OCI-LY7 (cell line): ENCODE data around the gene C17orf78. TPM values are rescaled to one million over a fixed set of nuclear protein-coding genes. Genes with fewer than 3 reads are reported as not detected.

Source experiments
- BruUV-seq: library from RNA; stranded (reverse); fragments of 400-500 nt; replicated peaks from 2 replicates; lab custom pipeline; 2021; lab: Mats Ljungman, UMichigan
- CTCF ChIA-PET: fragments of 300-600 bp; sonication (Branson Sonifier 250); formaldehyde crosslinking; loops from one replicate; lab custom pipeline; 2022; ENCODE audit warnings: antibody characterized with exemption; ENCODE audit not compliant: unreplicated experiment; lab: Charles Lee
- POLR2A ChIA-PET: fragments of 300-600 bp; sonication (Branson Sonifier 250); formaldehyde crosslinking; loops from one replicate; lab custom pipeline; 2022; ENCODE audit warnings: antibody characterized with exemption; lab: Charles Lee
- DNase-seq: peaks from one replicate; pipeline ENCODE4 v3.0.0-alpha.2; 2015; ENCODE audit warnings: low spot score
- H2AFZ ChIP-seq: fragments of 200-600 bp; sonication (generic), shearing (Covaris generic); 2 replicates; pipeline ENCODE4 v1.6.1; 2014; ENCODE audit warnings: mild to moderate bottlenecking, antibody characterized with exemption, low read length, moderate library complexity
- H3K27ac ChIP-seq: fragments of 200-600 bp; sonication (generic); 2 replicates; pipeline ENCODE4 v1.5.1; 2014; ENCODE audit warnings: mixed run types, low read depth, mild to moderate bottlenecking, moderate library complexity, low read length, inconsistent platforms; ENCODE audit not compliant: poor library complexity, severe bottlenecking
- H3K36me3 ChIP-seq: fragments of 200-600 bp; sonication (generic); 2 replicates; pipeline ENCODE4 v1.6.1; 2014; ENCODE audit warnings: mild to moderate bottlenecking, antibody characterized with exemption, low read length, moderate library complexity, mixed read lengths; ENCODE audit not compliant: insufficient read depth
- H3K4me1 ChIP-seq: fragments of 200-600 bp; sonication (generic); 2 replicates; pipeline ENCODE4 v1.5.1; 2014; ENCODE audit warnings: mild to moderate bottlenecking, low read length; ENCODE audit not compliant: insufficient read depth, poor library complexity, severe bottlenecking
- H3K4me2 ChIP-seq: fragments of 200-600 bp; sonication (generic); 2 replicates; pipeline ENCODE4 v1.6.1; 2014; ENCODE audit warnings: mild to moderate bottlenecking, low read length
- H3K4me3 ChIP-seq: fragments of 200-600 bp; sonication (generic); 2 replicates; pipeline ENCODE4 v1.5.1; 2014; ENCODE audit warnings: mild to moderate bottlenecking, low read depth, low read length; ENCODE audit not compliant: poor library complexity, severe bottlenecking
- H3K79me2 ChIP-seq: fragments of 200-600 bp; sonication (generic); 2 replicates; pipeline ENCODE4 v1.6.1; 2016; ENCODE audit warnings: low read depth, mild to moderate bottlenecking, low read length, moderate library complexity, mixed read lengths; ENCODE audit not compliant: insufficient read depth
- H3K9me2 ChIP-seq: fragments of 200-600 bp; sonication (generic); 2 replicates; pipeline ENCODE4 v1.6.1; 2016; ENCODE audit warnings: mild to moderate bottlenecking, low read length, mixed read lengths; ENCODE audit not compliant: insufficient read depth
- H3K9me3 ChIP-seq: fragments of 200-600 bp; sonication (generic); 2 replicates; pipeline ENCODE4 v1.6.1; 2014; ENCODE audit warnings: mild to moderate bottlenecking, mixed run types, low read length, mixed read lengths
- H4K20me1 ChIP-seq: fragments of 200-600 bp; sonication (generic); 2 replicates; pipeline ENCODE4 v1.6.1; 2014; ENCODE audit warnings: mild to moderate bottlenecking, antibody characterized with exemption, low read length, moderate library complexity, mixed read lengths; ENCODE audit not compliant: insufficient read depth
- EZH2phosphoT487 ChIP-seq: fragments of 200-600 bp; sonication (generic); IDR thresholded peaks from 2 replicates; pipeline ENCODE4 v1.6.1; 2018; ENCODE audit warnings: low read depth, borderline replicate concordance, mild to moderate bottlenecking, mixed run types, antibody characterized with exemption, low read length, moderate library complexity, mixed read lengths
- intact Hi-C: fragments of 100-400 bp; cut with micrococcal nuclease; formaldehyde crosslinking; loops from one replicate; pipeline ENCODE4 v1.10.0; 2022; ENCODE audit not compliant: unreplicated experiment
- total RNA-seq, 2 experiments: library from RNA; depleted of rRNA in 1 of 2; stranded (reverse); fragments of >200 nt in 1 of 2; shearing (Covaris generic) in 1 of 2; gene quantifications; 2 replicates each; pipeline ENCODE4 v1.2.3, GENCODE V29; 2014 to 2022
- TF ChIP-seq, protein P1 (sequence below): fragments of 200-600 bp; sonication (generic); conservative IDR thresholded peaks from 2 replicates; pipeline ENCODE4 v1.5.1; 2014; ENCODE audit warnings: mild to moderate bottlenecking, antibody characterized with exemption, low read length, moderate library complexity, mixed read lengths

The C17orf78 gene
- total RNA-seq, 2 experiments from 2014 or later: not detected

DNA sequence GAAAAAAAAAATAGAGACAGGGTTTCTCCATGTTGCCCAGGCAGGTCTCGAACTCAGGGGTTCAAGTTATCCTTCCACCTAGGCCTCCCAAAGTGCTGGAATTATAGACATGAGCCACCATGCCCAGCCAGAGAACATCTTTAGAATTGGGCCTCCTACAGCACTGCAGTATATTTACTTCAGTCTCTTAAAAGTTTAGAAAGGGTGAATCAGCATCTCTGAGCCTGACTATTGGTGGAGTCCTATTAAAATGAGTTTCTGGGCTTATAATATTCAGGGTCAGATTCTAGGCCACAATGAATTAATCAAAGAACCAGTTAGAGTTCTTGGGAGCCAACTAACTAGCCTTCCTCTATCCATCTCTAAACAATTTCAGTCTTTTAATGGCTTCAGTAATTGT is 53.7 kb downstream of the C17orf78 start:
- Histone ChIP-seq H3K4me3 (no peak overlapping the region), H3K36me3 (peaks cover 93% of the 10 kb centered on the region), H3K4me2 (no peak overlapping the region), H3K9me3 (no peaks in the 10 kb centered on the region), H2AFZ (no peak overlapping the region), H3K79me2 (0 out of 2 replicates have a peak, but pooled peaks cover 7% of the 10 kb centered on the region), H3K9me2 (no peaks in the 10 kb centered on the region), H3K4me1 (no peaks in the 10 kb centered on the region), H4K20me1 (no peaks in the 10 kb centered on the region; the same call in 1 of the 2 replicates), H3K27ac (no peak overlapping the region)
- DNase-seq: no peak
- intact Hi-C loops: no loop called here
- BruUV-seq: no TSS peak
- TF ChIP-seq, protein P1, sequence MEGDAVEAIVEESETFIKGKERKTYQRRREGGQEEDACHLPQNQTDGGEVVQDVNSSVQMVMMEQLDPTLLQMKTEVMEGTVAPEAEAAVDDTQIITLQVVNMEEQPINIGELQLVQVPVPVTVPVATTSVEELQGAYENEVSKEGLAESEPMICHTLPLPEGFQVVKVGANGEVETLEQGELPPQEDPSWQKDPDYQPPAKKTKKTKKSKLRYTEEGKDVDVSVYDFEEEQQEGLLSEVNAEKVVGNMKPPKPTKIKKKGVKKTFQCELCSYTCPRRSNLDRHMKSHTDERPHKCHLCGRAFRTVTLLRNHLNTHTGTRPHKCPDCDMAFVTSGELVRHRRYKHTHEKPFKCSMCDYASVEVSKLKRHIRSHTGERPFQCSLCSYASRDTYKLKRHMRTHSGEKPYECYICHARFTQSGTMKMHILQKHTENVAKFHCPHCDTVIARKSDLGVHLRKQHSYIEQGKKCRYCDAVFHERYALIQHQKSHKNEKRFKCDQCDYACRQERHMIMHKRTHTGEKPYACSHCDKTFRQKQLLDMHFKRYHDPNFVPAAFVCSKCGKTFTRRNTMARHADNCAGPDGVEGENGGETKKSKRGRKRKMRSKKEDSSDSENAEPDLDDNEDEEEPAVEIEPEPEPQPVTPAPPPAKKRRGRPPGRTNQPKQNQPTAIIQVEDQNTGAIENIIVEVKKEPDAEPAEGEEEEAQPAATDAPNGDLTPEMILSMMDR: no peak
- no peak for TF ChIP-seq EZH2phosphoT487
- ChIA-PET CTCF (no interaction called here), POLR2A (interaction anchor here (0.6 to 1.7 kb wide), 4 partner anchors 10 to 83 kb away, joined by 3 to 6 read pairs (median 4); no protein-coding TSS in a partner anchor)

GRCh38 chr17:37430051-37430627 is 54.4 kb downstream of the C17orf78 start:
- TF ChIP-seq, protein P1: no peak
- no peak for TF ChIP-seq EZH2phosphoT487
- Histone ChIP-seq H2AFZ (no peak overlapping the region), H3K9me2 (no peaks in the 10 kb centered on the region), H3K4me3 (no peak overlapping the region), H3K27ac (no peak overlapping the region), H3K36me3 (peaks cover 89% of the 10 kb centered on the region), H3K4me1 (no peaks in the 10 kb centered on the region), H3K4me2 (no peak overlapping the region), H3K79me2 (0 out of 2 replicates have a peak, but pooled peaks cover 7% of the 10 kb centered on the region), H4K20me1 (no peaks in the 10 kb centered on the region; the same call in 1 of the 2 replicates), H3K9me3 (no peaks in the 10 kb centered on the region)
- BruUV-seq: no TSS peak
- POLR2A ChIA-PET: interaction anchor here (0.6 to 1.7 kb wide), 4 partner anchors 9 to 84 kb away, joined by 3 to 6 read pairs (median 4); no protein-coding TSS in a partner anchor
- no peak for DNase-seq
- intact Hi-C loops: no loop called here
- CTCF ChIA-PET: no interaction called here

DNA sequence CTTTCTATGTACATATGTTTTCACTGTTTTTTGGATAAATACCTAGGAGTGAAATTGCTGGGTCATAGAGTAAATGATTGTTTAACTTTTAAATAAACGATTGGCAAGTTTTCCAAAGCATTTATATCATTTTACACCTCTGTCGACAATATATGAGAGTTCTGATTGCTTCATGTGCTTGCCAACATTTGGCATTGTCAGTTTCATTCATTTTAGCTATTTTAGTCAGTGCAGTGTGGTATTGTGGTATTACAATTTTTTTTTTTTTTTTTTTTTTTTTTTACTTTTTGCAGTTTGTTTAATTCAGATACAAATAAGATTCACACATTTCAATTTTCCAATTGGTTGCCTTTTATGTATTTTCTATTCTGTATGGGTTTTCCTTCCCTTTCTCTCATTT is 56.9 kb downstream of the C17orf78 start:
- Histone ChIP-seq H3K4me3 (no peak overlapping the region), H3K4me2 (no peak overlapping the region), H4K20me1 (no peaks in the 10 kb centered on the region; the same call in 1 of the 2 replicates), H3K79me2 (0 out of 2 replicates have a peak, but pooled peaks cover 7% of the 10 kb centered on the region), H3K4me1 (no peaks in the 10 kb centered on the region), H3K36me3 (peaks cover 76% of the 10 kb centered on the region), H3K27ac (no peak overlapping the region), H3K9me3 (no peaks in the 10 kb centered on the region), H2AFZ (no peak overlapping the region), H3K9me2 (no peaks in the 10 kb centered on the region)
- ChIA-PET POLR2A (no interaction called here), CTCF (no interaction called here)
- intact Hi-C loops: no loop called here
- no peak for DNase-seq
- no TSS peak for BruUV-seq
- TF ChIP-seq, protein P1: no peak
- TF ChIP-seq EZH2phosphoT487: no peak
